ENCODE data around the gene NEUROD6.

The NEUROD6 gene

DNA sequence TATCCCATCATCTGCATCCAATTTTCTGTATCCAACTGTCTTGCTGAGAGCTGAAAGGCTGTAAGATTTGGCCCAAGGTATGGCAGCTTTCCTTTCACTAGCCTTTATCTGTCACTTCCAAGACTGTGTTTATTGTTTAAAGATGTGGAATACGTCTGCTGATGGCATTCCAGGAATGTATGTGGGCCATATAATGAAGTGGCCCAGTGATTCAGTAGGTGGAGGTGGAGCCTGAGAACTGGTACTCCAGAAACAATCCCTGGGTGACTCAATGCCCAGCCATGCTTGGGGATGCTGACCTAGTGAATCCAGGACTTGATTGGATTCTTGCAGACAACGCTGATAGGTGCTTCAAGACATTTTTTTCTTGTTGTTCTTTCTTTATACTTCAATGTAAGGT lies 13.5 kb downstream of the NEUROD6 start:
- peak; percentile 11 to 44 for DNase-seq

DNA sequence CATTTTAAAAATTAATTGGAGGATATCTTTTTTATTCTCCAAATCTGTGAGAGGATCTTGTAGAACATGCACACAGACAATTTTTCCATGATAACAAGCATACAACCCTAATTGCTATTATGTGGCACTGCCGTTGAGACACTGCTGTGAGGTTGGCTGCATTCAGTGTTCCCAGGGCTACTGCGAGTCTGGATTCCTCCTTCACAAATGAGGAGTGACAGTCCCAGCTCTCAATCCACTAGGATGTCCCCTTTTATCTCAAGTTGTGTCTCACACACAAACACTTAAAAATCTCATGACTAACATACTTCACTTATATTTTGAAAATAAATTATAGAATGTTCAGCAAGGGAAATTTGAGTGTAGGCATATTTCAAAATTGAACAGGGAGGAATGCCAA lies 14.1 kb downstream of the NEUROD6 start:
- no peak for DNase-seq

DNA sequence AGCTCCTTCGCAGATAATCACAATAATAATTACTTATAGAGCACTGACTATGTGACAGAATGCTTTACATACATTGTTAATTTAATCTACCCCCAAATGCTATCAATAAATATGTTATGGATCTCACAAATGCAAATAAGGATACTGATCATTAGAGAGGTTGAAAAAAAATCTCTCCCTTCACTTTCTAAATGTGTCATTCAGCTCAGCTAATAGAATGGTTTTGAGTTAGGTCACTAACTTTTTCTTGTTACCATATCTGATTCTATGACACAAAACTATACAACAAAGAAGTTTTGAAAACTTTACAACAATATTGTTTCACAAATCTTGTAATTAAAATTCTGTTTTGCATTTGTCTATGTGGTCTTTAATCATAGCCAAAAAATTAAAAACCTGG lies 17.4 kb downstream of the NEUROD6 start:
- DNase-seq: no peak

DNA sequence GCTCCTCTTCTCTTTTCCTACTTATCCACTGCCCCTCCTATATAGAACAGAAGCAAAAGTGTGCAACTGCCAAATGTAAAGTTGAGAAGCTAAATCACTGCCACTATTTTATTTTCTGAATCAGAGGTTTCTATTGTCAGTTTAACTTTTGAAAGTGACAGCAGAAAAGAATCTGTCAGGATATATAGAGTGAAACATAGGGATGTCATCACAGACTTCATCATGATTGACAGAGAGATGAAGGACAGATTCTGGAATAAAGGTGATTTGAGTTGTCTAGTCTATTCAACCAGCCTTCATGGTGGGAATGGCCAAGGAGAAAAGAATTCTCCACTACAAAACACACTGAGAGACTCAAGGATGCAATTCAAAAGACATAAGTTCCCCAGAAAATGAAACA lies 19.9 kb downstream of the NEUROD6 start:
- no peak for DNase-seq

DNA sequence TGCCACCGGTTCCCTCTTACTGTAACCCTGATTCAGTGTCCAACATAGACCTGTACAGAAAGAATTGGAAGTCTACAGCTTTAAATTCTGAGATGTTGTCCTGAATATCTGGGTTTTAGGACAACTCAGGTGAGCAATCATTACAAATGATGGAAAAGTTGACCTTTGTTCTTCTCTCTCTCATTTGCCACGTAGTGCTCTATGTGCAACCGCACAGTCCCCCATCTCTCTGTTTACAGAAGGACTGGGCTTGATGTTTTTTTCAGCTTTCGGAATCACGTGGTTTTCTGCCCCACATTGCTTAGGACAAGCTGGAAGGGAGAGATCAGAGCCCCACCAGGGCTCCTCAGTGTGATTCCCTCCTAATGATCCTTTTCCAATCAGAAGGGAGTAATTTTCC lies 22.2 kb downstream of the NEUROD6 start:
- no peak for DNase-seq

DNA sequence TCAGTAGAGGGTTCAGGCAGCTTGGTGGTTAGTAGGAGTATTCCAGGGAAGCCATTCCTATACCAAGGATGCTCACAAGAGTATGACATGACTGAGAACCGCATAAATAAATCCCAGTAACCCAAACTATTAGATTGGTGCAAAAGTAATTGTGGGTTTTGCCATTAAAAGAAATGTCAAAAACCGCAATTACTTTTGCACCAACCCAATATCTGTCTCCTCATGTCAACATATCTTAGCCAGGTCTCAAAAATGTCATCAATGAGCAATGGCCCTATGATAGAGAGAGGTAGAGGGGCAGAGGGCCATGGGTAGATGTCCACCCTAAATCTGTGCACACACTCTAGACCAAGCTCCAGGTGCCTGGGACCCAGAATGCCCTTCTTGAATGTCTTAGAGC lies 23.6 kb downstream of the NEUROD6 start:
- no peak for DNase-seq

DNA sequence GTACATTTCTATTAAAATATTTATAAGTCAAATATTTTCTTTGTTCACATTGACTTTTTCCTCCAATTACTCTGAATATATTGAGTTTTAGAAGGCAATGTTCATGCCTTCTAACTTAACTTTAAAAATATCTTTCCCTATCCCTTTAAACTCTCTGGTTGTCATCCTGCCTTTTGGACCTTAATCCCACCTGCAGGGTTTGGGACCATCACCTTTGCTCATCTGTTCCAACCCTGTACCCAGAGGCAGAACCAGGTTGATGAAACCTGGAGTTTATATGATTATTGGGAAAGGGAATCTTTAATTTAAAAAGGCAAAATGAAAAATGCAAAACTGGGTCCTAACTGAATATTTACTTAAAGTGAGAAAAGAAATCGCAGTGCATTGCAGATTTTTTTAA lies 24.8 kb downstream of the NEUROD6 start:
- no peak for DNase-seq

DNA sequence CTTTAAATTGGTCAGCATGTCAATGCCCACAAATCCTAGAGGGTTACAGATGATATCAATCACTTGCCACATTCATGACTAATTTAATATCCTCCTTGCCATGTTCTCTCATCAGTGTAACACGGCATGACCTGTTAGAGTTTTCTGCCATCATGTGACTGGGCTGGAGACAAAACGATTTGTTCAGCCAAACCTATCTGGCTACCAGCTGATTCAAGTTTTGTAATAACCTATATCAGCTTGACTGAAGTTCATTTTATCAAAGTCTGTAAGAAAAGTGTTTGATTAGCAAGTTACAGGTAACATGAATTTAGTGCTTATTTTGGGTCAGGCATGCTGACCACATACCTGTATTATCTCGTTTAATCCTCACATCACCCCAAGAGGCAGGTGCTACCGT lies 25.7 kb downstream of the NEUROD6 start:
- no peak for DNase-seq

DNA sequence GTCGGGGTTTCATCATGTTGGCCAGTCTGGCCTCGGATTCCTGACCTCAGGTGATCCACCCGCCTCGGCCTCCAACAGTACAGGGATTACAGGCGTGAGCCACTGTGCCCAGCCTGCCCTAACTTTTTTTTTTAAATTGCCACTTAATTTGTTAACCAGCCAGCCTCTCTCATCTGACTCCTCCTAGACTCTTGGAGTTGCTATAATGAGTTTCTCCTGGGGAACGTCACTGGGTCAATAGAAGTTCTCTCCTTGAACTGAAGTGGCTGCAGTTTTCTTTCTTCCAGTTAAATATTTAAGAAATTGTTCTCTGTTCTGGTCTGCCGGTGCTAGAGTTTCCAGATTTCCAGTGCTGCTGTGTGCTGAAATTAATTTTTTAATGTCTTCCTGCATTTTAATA lies 27.6 kb downstream of the NEUROD6 start:
- DNase-seq: no peak

DNA sequence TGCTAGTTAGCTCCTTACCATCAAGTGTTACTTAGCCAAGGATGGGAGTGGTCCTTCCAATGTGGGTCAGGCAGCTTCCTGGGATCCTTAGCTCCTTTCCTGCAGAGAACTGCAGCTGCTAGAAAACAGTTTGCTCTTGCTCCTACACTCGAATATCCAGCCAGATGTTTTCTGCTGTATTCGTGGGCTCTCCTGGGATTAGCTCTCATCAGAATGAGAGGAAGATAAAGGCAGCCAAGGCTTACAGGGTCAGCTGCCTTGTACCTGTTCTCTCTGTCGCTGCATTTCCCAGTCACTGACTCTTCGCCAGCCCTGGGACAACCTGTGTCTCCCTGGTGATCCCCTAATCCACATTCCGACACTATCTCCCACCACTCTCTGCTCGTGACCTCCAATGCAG lies 29.0 kb downstream of the NEUROD6 start:
- no peak for DNase-seq

DNA sequence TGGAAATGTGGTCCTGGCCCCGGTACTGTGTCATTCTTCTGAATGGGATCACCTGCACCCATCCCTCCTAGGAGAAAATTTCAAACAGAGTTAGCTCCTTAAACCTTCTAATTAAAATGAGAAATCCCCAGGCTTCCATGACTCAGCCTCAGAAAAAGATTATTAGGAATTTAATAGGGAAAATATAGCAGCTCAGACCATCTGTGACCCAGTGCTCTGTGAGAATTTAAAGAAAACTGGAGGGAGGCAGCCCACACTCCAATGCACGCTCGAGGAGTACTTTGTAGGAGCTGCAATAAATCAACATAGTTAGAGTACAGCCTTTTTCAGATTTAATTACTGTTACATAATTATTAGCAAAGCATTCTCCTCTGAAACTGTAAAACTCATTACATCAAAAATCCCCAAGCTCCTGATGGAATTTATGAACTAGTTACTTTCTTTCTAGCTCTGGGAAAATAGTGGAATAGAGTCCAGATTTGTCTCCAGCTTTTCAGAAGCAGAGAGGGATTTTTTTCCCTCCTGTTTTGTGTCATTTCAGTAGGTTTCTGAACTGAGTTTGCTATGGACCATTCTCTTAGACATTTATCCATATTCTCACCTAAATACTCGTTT lies 30.1 kb downstream of the NEUROD6 start:
- no peak for DNase-seq

DNA sequence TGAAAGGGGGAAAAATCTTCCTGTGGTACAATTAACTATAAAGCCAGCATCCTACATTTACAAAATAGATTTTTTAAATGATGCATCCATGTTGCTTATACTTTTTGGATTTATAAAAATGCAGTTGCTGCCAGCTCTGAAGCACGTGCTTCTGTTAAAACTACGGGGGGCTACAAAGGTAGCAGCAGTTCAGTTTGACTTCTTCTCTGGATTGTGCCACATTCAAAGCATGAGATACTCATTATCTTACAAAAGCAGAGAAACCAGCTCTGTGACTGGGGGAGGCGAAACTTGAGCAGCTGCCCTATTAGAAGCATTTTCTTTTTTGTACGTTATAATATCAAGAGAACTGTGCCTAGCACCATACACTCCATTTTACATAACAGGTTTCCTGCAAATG lies 31.1 kb downstream of the NEUROD6 start:
- no peak for DNase-seq

DNA sequence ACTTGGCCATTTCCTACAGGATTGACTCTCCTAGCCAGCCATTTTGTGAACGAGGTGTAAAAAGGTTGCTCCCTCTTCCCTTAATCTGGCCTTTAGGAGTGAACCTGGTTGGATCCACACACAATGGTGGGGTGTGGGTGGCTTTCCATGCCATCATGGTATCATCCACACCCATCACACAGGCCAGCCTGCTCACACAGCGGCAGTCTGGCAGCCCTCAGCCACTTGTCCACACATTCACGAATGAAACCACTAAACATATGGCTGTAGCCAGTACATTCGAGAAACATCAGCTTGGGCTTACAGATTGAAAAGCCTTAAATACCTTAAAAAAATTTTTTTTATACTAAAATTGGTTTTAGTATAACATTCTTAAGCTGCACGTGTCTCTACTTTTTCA lies 31.9 kb downstream of the NEUROD6 start:
- no peak for DNase-seq

DNA sequence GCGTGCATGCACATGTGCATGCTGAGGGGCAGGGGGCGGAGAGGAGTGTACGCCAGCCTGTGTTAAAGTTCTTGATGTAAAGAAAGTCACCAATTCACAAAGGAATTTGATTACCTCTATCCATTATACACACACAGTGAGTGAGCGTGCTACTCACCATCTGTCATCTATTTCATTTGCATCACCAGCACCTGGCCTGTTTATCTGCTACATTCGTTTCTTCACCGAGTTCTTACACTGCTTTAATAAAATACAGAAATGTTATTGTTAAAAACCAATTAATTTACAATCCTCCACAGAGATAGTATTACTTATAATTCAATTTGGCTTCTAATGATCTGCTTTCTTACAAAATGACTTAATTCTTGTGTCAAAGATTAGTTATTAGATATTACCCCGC lies 32.6 kb downstream of the NEUROD6 start:
- no peak for DNase-seq

DNA sequence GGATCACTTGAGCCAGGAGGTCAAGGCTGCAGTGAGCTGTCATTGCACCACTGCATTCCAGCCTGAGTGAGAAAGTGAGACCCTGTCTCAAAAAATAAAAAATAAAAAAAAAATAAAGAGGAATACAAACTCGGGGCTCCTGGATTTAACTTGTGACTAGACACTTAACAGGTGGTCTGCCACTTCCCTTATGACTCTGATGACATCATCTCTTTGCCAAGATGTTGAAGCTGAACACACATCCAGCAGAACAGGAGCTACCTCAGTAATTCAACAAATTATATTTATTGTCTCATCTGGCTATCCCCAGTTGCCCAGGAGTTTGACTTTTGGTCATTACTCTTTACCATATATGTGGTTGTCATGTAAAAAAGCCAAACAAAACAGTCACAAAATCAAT lies 35.3 kb downstream of the NEUROD6 start:
- DNase-seq: no peak

DNA sequence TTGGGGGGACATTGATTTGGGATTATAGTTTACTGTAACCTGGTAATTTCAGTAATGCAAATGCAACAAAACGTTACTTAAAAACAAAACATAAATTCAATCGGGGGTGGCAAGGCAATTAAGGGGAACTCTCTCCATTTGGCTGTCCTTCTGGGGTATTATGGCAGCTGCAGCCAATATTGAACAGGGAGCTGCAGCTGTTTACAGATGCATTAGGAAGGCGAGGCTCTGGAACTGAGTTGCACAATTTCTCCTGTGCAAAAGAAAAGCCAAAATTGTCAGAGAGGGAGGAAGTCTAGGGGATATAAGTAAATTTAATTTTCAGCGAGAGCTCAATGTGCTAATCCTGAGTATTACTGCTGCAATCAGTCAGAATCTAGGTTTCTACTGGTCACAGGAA lies 36.1 kb downstream of the NEUROD6 start:
- no peak for DNase-seq

DNA sequence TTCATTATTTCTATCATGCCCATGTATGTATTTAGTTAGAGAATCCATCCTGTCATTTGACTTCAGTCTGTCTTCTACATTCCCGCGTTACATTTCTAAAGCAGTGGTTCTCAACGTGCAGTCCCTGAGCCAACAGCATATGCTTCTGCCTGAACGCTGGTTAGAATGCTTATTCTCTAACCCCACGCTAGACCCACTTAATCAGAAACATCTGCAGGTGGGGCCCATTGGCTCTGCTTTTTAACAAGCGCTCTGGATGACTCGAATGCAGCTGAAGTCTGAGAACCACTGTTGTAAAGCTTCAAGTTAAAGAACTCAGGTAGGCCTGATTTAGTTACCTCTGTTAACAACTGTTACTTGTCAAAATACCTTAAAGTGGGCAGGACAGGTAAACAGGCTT lies 38.2 kb downstream of the NEUROD6 start:
- DNase-seq: no peak

DNA sequence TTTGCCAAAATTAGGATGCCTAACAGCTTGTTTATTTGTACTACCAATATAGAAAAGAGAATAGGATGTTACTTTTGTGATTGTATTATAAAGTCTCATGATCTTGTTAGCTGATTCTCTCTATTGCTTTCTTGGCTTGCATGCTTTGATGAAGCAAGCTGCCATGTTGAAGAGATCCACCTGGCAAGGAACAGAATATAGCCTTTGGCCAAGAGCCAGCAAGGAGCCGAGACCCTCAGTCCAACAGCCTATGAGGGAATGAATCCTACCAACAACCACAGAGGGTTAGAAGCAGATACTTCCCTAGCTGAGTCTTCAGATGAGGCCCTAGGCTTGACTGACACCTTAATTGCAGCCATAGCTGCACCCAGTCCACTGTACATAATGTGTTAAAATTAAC lies 41.2 kb downstream of the NEUROD6 start:
- DNase-seq: no peak

DNA sequence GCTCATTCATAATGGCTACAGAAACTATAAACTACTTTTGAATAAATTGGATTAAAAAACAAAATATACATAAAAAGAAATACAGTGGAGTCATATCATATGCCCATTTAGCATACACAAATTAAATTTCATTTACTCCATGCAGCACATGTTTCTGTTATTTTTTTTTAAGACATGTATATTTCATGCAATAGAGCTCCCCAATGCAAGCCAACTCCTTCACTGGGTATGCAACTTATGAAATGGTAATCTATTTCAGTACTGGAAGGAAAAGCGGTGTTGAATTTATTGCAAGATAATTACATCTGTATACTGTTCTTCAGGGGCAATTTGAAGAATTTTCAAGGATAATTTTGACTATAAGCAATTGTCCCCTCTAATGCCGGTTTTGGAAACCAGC lies 49.9 kb downstream of the NEUROD6 start:
- DNase-seq: no peak
